ENCODE results near the gene SNX9. TPM values are rescaled to one million over a fixed set of nuclear protein-coding genes. Genes with fewer than 3 reads are reported as not detected.
A peak's percentile ranks its signal among the peaks of the same experiment; 100 is the strongest.

SNX9 gene
- total RNA-seq, 4 donors from 2014 or later: 29.4 to 44.9 (median 33.3) TPM

GRCh38 chr6:157987788-157988699 is 165.0 kb downstream of the SNX9 start:
- Histone ChIP-seq H3K4me1 (peaks cover 23 to 29% of the 10 kb centered on the region in 2 donors), H3K36me3 (no peaks in the 10 kb centered on the region)
- in situ Hi-C loops (cut with MboI; ENCODE audit: low sequenced_read_pairs in 4 of 4): loop anchor here in 3 of 4 donors (5.0 to 10.0 kb wide), 2 partner anchors 77 to 84 kb away; no protein-coding TSS in a partner anchor

GRCh38 chr6:157988700-157989063 is 165.6 kb downstream of the SNX9 start:
- Histone ChIP-seq H3K4me3 (no peak overlapping the region), H3K27me3 (no peaks in the 10 kb centered on the region), H3K4me1 (peaks cover 28 to 29% of the 10 kb centered on the region in 2 donors), H3K9me3 (no peaks in the 10 kb centered on the region), H3K27ac (peak overlapping the region; percentile 46 to 74 (median 62)), H3K36me3 (no peaks in the 10 kb centered on the region)
- intact Hi-C loops (cut with DNase I; ENCODE audit: low total_unique reads): no loop called here
- no peak for ATAC-seq
- DNase-seq: no peak
- in situ Hi-C loops (cut with MboI; ENCODE audit: low sequenced_read_pairs in 4 of 4): loop anchor here in 3 of 4 donors (5.0 to 10.0 kb wide), 2 partner anchors 76 to 84 kb away; no protein-coding TSS in a partner anchor
- no peak for TF ChIP-seq POLR2A (IDR thresholded peaks at IDR 0.05)
- no peak for TF ChIP-seq CTCF (IDR thresholded peaks at IDR 0.05 in 4 of 5, conservative IDR thresholded peaks at IDR 0.05 in 1 of 5)

More at GRCh38 chr6:157987788-157988699, 165.0 kb downstream of the SNX9 start:
- no peak for DNase-seq
- intact Hi-C loops (cut with DNase I; ENCODE audit: low total_unique reads): no loop called here
- peak in 1 of 2 donors; percentile 36 for ATAC-seq
- Histone ChIP-seq H3K27me3 (no peaks in the 10 kb centered on the region), H3K9me3 (no peaks in the 10 kb centered on the region), H3K27ac (peak overlapping the region; percentile 46 to 74 (median 62)), H3K4me3 (no peak overlapping the region)
- no peak for TF ChIP-seq CTCF (IDR thresholded peaks at IDR 0.05 in 4 of 5, conservative IDR thresholded peaks at IDR 0.05 in 1 of 5)
- TF ChIP-seq POLR2A (IDR thresholded peaks at IDR 0.05): no peak

GRCh38 chr6:157989541-157990289 is 166.7 kb downstream of the SNX9 start:
- Histone ChIP-seq H3K27ac (peak overlapping the region; percentile 32 to 64 (median 62)), H3K9me3 (no peaks in the 10 kb centered on the region), H3K27me3 (no peaks in the 10 kb centered on the region), H3K4me1 (peaks cover 28 to 29% of the 10 kb centered on the region in 2 donors), H3K36me3 (no peaks in the 10 kb centered on the region), H3K4me3 (no peak overlapping the region)
- DNase-seq (peak; percentile 33 to 63), ATAC-seq (peak; percentile 59 to 73)
- TF ChIP-seq CTCF (IDR thresholded peaks at IDR 0.05 in 4 of 5, conservative IDR thresholded peaks at IDR 0.05 in 1 of 5): no peak
- TF ChIP-seq POLR2A (IDR thresholded peaks at IDR 0.05): no peak
- in situ Hi-C loops (cut with MboI; ENCODE audit: low sequenced_read_pairs in 4 of 4): loop anchor here in 3 of 4 donors (5.0 to 10.0 kb wide), 2 partner anchors 75 to 83 kb away; no protein-coding TSS in a partner anchor
- intact Hi-C loops (cut with DNase I; ENCODE audit: low total_unique reads): no loop called here

GRCh38 chr6:157990321-157991066 is 167.4 kb downstream of the SNX9 start:
- TF ChIP-seq CTCF (IDR thresholded peaks at IDR 0.05 in 4 of 5, conservative IDR thresholded peaks at IDR 0.05 in 1 of 5) (no peak), POLR2A (IDR thresholded peaks at IDR 0.05) (no peak)
- Histone ChIP-seq H3K27ac (peak overlapping the region in 3 of 4 donors; percentile 32 to 64 (median 62)), H3K4me1 (peaks cover 28 to 29% of the 10 kb centered on the region in 2 donors), H3K27me3 (no peaks in the 10 kb centered on the region), H3K36me3 (no peaks in the 10 kb centered on the region), H3K4me3 (no peak overlapping the region), H3K9me3 (no peaks in the 10 kb centered on the region)
- DNase-seq (no peak), ATAC-seq (peak in 1 of 2 donors; percentile 11)
- intact Hi-C loops (cut with DNase I; ENCODE audit: low total_unique reads) (no loop called here), in situ Hi-C loops (cut with MboI; ENCODE audit: low sequenced_read_pairs in 4 of 4) (no loop called here)
